A673 (cell line): Measurements from ENCODE around the gene ACSS1. TPM values are rescaled to one million over a fixed set of nuclear protein-coding genes. Genes with fewer than 3 reads are reported as not detected.

Experiments used
- BruUV-seq: library from RNA; stranded (reverse); fragments of 400-500 nt; replicated peaks from 2 replicates; lab custom pipeline; 2021; lab: Mats Ljungman, UMichigan
- CTCF ChIA-PET: fragments of 300-600 bp; sonication (Branson Sonifier 250); formaldehyde crosslinking; loops from one replicate; lab custom pipeline; 2022; ENCODE audit warnings: antibody characterized with exemption; lab: Charles Lee
- POLR2A ChIA-PET: fragments of 300-600 bp; sonication (Branson Sonifier 250); formaldehyde crosslinking; loops from one replicate; lab custom pipeline; 2022; ENCODE audit warnings: antibody characterized with exemption; ENCODE audit not compliant: low non-redundant PET; lab: Charles Lee
- DNase-seq: peaks from one replicate; pipeline ENCODE4 v3.0.0-alpha.2; 2015; ENCODE audit warnings: low spot score
- H3K27ac ChIP-seq: fragments of 200-600 bp; sonication (generic); 2 replicates; pipeline ENCODE4 v1.5.1; 2016; ENCODE audit warnings: mixed run types, low read depth, mild to moderate bottlenecking, mixed read lengths, antibody characterized with exemption, low read length; ENCODE audit not compliant: poor library complexity, severe bottlenecking
- H3K27me3 ChIP-seq: fragments of 200-600 bp; sonication (generic); replicated peaks from 2 replicates; pipeline ENCODE4 v1.6.1; 2017; ENCODE audit warnings: mixed run types, low read depth, mild to moderate bottlenecking, mixed read lengths, antibody characterized with exemption, low read length; ENCODE audit not compliant: insufficient read depth, poor library complexity
- H3K36me3 ChIP-seq: fragments of 200-600 bp; sonication (generic); 2 replicates; pipeline ENCODE4 v1.6.1; 2016; ENCODE audit warnings: mixed run types, mild to moderate bottlenecking, mixed read lengths, antibody characterized with exemption, low read length; ENCODE audit not compliant: insufficient read depth, poor library complexity, severe bottlenecking
- H3K4me1 ChIP-seq: fragments of 200-600 bp; sonication (generic); 2 replicates; pipeline ENCODE4 v1.6.1; 2017; ENCODE audit warnings: mixed run types, mild to moderate bottlenecking, mixed read lengths, antibody characterized with exemption, low read length; ENCODE audit not compliant: insufficient read depth, poor library complexity, severe bottlenecking
- H3K4me3 ChIP-seq: fragments of 200-600 bp; sonication (generic); 2 replicates; pipeline ENCODE4 v1.5.1; 2016; ENCODE audit warnings: low read depth, mixed run types, mild to moderate bottlenecking, mixed read lengths, low read length; ENCODE audit not compliant: poor library complexity, severe bottlenecking
- H3K9me3 ChIP-seq: fragments of 200-600 bp; sonication (generic); 2 replicates; pipeline ENCODE4 v1.6.1; 2016; ENCODE audit warnings: mixed run types, low read depth, mild to moderate bottlenecking, mixed read lengths, antibody characterized with exemption, low read length; ENCODE audit not compliant: poor library complexity, severe bottlenecking
- EZH2 ChIP-seq: fragments of 200-600 bp; sonication (generic); IDR thresholded peaks from 2 replicates; pipeline ENCODE4 v1.6.1; 2017; ENCODE audit warnings: borderline replicate concordance, low read depth, mild to moderate bottlenecking, mixed read lengths, antibody characterized with exemption, low read length; ENCODE audit not compliant: poor library complexity, severe bottlenecking
- intact Hi-C: fragments of 100-400 bp; cut with micrococcal nuclease; formaldehyde crosslinking; loops from one replicate; pipeline ENCODE4 v1.10.0; 2022; ENCODE audit not compliant: unreplicated experiment
- total RNA-seq: library from RNA; stranded (reverse); gene quantifications from 2 replicates; pipeline ENCODE4 v1.2.3, GENCODE V29; 2021
- TF ChIP-seq, protein P1 (sequence below): fragments of 300-800, 200-600 bp; sonication (generic); conservative IDR thresholded peaks from 2 replicates; pipeline ENCODE4 v1.5.1; 2017; ENCODE audit warnings: low read depth, mild to moderate bottlenecking, antibody characterized with exemption, low read length, moderate library complexity, mixed read lengths

The ACSS1 gene
- total RNA-seq, 1 experiment from 2014 or later = 3.9 TPM

DNA sequence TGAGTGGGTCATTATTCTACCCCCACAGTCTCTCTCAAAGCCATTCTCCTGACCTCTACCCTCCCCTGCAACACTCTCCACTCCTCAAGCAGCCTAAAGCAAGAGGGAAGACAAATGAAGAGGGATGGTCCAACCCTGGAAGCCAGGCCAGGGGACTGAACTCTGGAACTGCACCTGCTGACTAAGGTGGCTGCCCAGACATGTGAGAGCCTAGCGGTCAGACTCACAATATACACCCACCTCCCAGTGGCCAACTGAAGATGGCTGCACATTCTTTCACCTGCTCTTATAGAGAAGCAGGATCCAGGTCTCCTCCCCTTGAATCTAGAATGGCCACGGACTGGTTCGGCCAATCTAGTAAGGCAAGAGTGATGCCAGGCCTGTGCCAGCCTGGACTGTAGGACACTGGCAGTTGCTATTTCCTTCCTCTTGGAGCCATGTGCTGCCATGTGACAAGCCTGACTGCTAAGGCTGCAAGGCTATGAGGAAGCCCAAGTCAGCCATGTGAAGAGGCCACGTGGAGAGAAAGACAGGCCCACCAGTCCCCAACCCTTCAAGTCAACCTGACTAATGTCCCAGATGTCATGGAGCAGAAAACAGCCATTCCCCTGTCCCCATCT, 31.8 kb downstream of the ACSS1 start:
- Histone ChIP-seq H3K27me3 (no peaks in the 10 kb centered on the region), H3K36me3 (no peaks in the 10 kb centered on the region), H3K27ac (no peak overlapping the region), H3K4me1 (no peaks in the 10 kb centered on the region), H3K4me3 (no peak overlapping the region), H3K9me3 (no peaks in the 10 kb centered on the region)
- no peak for DNase-seq
- intact Hi-C loops = no loop called here
- BruUV-seq = no TSS peak
- TF ChIP-seq, protein P1, sequence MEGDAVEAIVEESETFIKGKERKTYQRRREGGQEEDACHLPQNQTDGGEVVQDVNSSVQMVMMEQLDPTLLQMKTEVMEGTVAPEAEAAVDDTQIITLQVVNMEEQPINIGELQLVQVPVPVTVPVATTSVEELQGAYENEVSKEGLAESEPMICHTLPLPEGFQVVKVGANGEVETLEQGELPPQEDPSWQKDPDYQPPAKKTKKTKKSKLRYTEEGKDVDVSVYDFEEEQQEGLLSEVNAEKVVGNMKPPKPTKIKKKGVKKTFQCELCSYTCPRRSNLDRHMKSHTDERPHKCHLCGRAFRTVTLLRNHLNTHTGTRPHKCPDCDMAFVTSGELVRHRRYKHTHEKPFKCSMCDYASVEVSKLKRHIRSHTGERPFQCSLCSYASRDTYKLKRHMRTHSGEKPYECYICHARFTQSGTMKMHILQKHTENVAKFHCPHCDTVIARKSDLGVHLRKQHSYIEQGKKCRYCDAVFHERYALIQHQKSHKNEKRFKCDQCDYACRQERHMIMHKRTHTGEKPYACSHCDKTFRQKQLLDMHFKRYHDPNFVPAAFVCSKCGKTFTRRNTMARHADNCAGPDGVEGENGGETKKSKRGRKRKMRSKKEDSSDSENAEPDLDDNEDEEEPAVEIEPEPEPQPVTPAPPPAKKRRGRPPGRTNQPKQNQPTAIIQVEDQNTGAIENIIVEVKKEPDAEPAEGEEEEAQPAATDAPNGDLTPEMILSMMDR = no peak
- no peak for TF ChIP-seq EZH2
- ChIA-PET POLR2A (no interaction called here), CTCF (no interaction called here)

DNA sequence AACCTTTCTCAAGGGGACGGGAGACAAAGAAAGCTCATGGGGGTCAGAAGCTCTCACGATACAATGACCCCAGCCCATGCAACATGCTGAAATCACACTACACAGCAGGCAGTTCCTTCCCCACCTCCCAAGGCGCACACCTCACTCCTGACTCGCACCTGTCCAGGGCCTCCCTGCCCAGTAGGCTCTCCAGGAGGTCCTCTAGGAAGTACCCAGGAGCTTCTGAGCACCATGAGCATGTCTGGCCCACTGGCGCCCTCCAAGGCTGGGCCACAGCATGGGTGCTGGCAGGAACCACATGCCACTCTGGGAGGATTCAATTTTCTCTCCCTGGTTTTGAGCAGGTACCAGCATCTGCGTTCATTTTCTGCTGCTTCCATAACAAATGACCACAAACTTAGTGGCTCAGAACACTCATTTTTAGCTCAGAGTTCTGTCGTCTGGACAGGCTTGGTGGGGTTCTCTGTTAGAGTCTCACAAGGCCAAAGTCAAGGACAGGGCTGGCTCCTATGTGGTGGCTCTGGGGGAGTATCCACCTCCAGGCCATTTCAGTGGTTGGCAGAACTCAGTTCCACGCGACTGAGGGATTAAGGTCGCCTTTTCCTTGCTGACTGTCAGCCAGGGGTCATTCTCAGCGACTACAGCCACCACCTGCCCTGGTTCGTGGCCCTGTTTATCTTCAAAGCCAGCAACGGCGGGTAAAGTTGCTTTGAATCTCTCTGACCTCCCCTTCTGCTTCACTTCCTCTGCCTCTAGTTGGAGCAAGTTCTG, 32.7 kb downstream of the ACSS1 start:
- Histone ChIP-seq H3K4me3 (no peak overlapping the region), H3K4me1 (no peaks in the 10 kb centered on the region), H3K9me3 (no peaks in the 10 kb centered on the region), H3K27me3 (no peaks in the 10 kb centered on the region), H3K36me3 (no peaks in the 10 kb centered on the region), H3K27ac (no peak overlapping the region)
- CTCF ChIA-PET = no interaction called here
- no peak for DNase-seq
- no peak for TF ChIP-seq EZH2
- TF ChIP-seq, protein P1 = no peak
- BruUV-seq = no TSS peak
- intact Hi-C loops = no loop called here
- POLR2A ChIA-PET = no interaction called here

DNA sequence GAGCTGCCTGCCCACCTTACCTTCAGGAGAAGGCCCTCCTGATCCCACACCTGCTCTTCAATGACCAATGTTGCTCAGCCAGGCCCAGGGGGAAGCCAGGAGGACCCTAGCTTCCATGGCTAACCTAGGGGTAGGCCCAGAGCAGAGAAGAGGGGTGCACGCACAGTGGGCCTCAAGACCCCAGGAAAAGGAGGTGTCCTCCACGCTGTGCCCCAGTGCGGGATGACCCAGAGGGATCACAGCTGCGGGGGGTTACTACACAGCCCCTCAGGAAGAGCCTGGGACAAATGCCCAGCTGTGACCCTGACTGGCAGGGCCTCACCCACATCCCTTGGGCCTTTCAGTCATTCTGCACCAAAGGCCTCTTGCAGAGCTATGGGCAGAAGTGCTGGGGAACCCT, 33.8 kb downstream of the ACSS1 start:
- POLR2A ChIA-PET = no interaction called here
- Histone ChIP-seq H3K36me3 (no peaks in the 10 kb centered on the region), H3K27me3 (no peaks in the 10 kb centered on the region), H3K4me1 (no peaks in the 10 kb centered on the region), H3K9me3 (no peaks in the 10 kb centered on the region), H3K4me3 (no peak overlapping the region), H3K27ac (no peak overlapping the region)
- CTCF ChIA-PET = no interaction called here
- no peak for DNase-seq
- no peak for TF ChIP-seq EZH2
- TF ChIP-seq, protein P1 = no peak
- intact Hi-C loops = no loop called here
- BruUV-seq = no TSS peak
